B cell (primary cell): ENCODE data around the gene ZNF281. TPM values are rescaled to one million over a fixed set of nuclear protein-coding genes. Genes with fewer than 3 reads are reported as not detected.

ENCODE experiments used
- ATAC-seq: fragments of 200-7000 bp; cut with Tn5 transposase; one replicate; pipeline ENCODE4 v1.10.0; 2021; ENCODE audit warnings: low read depth, mild to moderate bottlenecking, moderate number of reproducible peaks, moderate library complexity
- CTCF ChIA-PET: fragments of 350-600 bp; sonication (Branson Sonifier 250); formaldehyde crosslinking; loops from one replicate; lab custom pipeline; 2021; ENCODE audit warnings: antibody characterized with exemption, inconsistent platforms; lab: Charles Lee
- POLR2A ChIA-PET: fragments of 350-600 bp; sonication (Branson Sonifier 250); formaldehyde crosslinking; loops from one replicate; lab custom pipeline; 2021; ENCODE audit warnings: antibody characterized with exemption; lab: Charles Lee
- DNase-seq: peaks from one replicate; pipeline ENCODE4 v3.0.0; 2013
- H2AFZ ChIP-seq: 2 replicates; pipeline ENCODE4 v1.6.1; 2012; ENCODE audit warnings: mild to moderate bottlenecking, low read depth, low read length; ENCODE audit not compliant: insufficient read depth, poor library complexity, severe bottlenecking
- H3K27ac ChIP-seq, 2 donors: 1 replicate in 1 of 2; 2 replicates in 1 of 2; pipeline ENCODE4 v1.5.1; 2012 to 2013; ENCODE audit warnings: low read length in 2 of 2, mild to moderate bottlenecking in 2 of 2, moderate library complexity in 1 of 2
- H3K27me3 ChIP-seq, 4 experiments: fragments of 200-600 bp in 1 of 4; sonication (generic) in 1 of 4; replicated peaks in 1 of 4; 1 replicate in 2 of 4; 2 replicates in 2 of 4; pipeline versions ENCODE4 v1.6.1 to v1.7.0; 2013 to 2016; ENCODE audit warnings: low read length in 3 of 4, mild to moderate bottlenecking in 2 of 4, mixed read lengths in 1 of 4, moderate library complexity in 1 of 4; ENCODE audit not compliant: insufficient read depth in 4 of 4, control insufficient read depth in 3 of 4; ENCODE audit errors: control extremely low read depth in 1 of 4
- H3K36me3 ChIP-seq, 2 experiments: replicated peaks in 1 of 2; 1 replicate in 1 of 2; 2 replicates in 1 of 2; pipeline versions ENCODE4 v1.6.1 to v1.7.1; 2013; ENCODE audit warnings: low read length in 1 of 2; ENCODE audit not compliant: insufficient read depth in 2 of 2, control insufficient read depth in 1 of 2; ENCODE audit errors: control extremely low read depth in 1 of 2, extremely low read depth in 1 of 2
- H3K4me1 ChIP-seq, 2 donors: fragments of 200-600 bp in 1 of 2; sonication (generic) in 1 of 2; 1 replicate in 1 of 2; 2 replicates in 1 of 2; pipeline versions ENCODE4 v1.5.1 to v1.6.1; 2013 to 2017; ENCODE audit warnings: low read length in 2 of 2; ENCODE audit not compliant: control insufficient read depth in 2 of 2, insufficient read depth in 2 of 2
- H3K4me2 ChIP-seq: replicated peaks from 2 replicates; pipeline ENCODE3; 2012; ENCODE audit warnings: mild to moderate bottlenecking, low read depth, low read length; ENCODE audit not compliant: poor library complexity, severe bottlenecking
- H3K4me3 ChIP-seq, 5 experiments: fragments of 200-600 bp in 1 of 5; sonication (generic) in 1 of 5; 1 replicate in 3 of 5; 2 replicates in 2 of 5; pipeline versions ENCODE4 v1.5.1 to v1.7.0; 2011 to 2016; ENCODE audit warnings: low read length in 4 of 5, mild to moderate bottlenecking in 4 of 5, low read depth in 2 of 5, control low read depth in 1 of 5, moderate library complexity in 1 of 5; ENCODE audit not compliant: insufficient read depth in 1 of 5; ENCODE audit errors: control extremely low read depth in 1 of 5, extremely low read depth in 1 of 5
- H3K79me2 ChIP-seq: fragments of 200-600 bp; sonication (generic); one replicate; pipeline ENCODE4 v1.6.0; 2016; ENCODE audit warnings: low read length; ENCODE audit not compliant: control insufficient read depth, insufficient read depth
- H3K9ac ChIP-seq: fragments of 200-600 bp; sonication (generic); 2 replicates; pipeline ENCODE4 v1.6.1; 2017; ENCODE audit warnings: mild to moderate bottlenecking, low read length, moderate library complexity
- H3K9me3 ChIP-seq, 3 donors: one replicate each; pipeline versions ENCODE4 v1.6.1 to v1.7.1; 2013; ENCODE audit warnings: low read length in 2 of 3; ENCODE audit not compliant: control insufficient read depth in 2 of 3, insufficient read depth in 1 of 3; ENCODE audit errors: control extremely low read depth in 1 of 3
- H4K20me1 ChIP-seq: 2 replicates; pipeline ENCODE4 v1.6.0; 2012; ENCODE audit warnings: mild to moderate bottlenecking, low read length; ENCODE audit not compliant: insufficient read depth, control insufficient read depth, poor library complexity, severe bottlenecking
- H3K27ac Mint-ChIP-seq: one replicate; pipeline ENCODE4 v1.8.0; 2021; ENCODE audit warnings: mixed read lengths
- H3K27me3 Mint-ChIP-seq: one replicate; pipeline ENCODE4 v1.8.0; 2021; ENCODE audit warnings: mixed read lengths
- H3K4me1 Mint-ChIP-seq: one replicate; pipeline ENCODE4 v1.8.0; 2021; ENCODE audit warnings: mixed read lengths
- H3K4me3 Mint-ChIP-seq: one replicate; pipeline ENCODE4 v1.8.0; 2021; ENCODE audit warnings: mixed read lengths
- H3K9me3 Mint-ChIP-seq: one replicate; pipeline ENCODE4 v1.8.0; 2022; ENCODE audit warnings: mixed read lengths; ENCODE audit not compliant: insufficient read depth
- EZH2 ChIP-seq: IDR thresholded peaks from 2 replicates; pipeline ENCODE4 v1.6.1; 2012; ENCODE audit warnings: borderline replicate concordance, low read depth, mild to moderate bottlenecking, moderate library complexity, low read length; ENCODE audit not compliant: insufficient read depth, poor library complexity, severe bottlenecking
- WGBS: methylation state at CpG from one replicate; pipeline ENCODE4 v1.1.5; 2013; ENCODE audit warnings: missing lambda C conversion rate; ENCODE audit not compliant: insufficient coverage; 5-methylcytosine and 5-hydroxymethylcytosine counted together
- intact Hi-C: fragments of 100-400 bp; cut with micrococcal nuclease; formaldehyde crosslinking; loops from one replicate; pipeline ENCODE4 v1.10.0; 2022
- polyA plus RNA-seq: library from polyadenylated mRNA; depleted of rRNA; stranded (reverse); fragments of >200 nt; gene quantifications from 2 replicates; pipeline ENCODE4 v1.2.3, GENCODE V29; 2012
- total RNA-seq, 2 donors: library from RNA; stranded (reverse); fragments of 120-200 nt in 1 of 2; gene quantifications; 1 replicate in 1 of 2; 2 replicates in 1 of 2; pipeline versions ENCODE4 v1.2.3 to v1.2.4, GENCODE V29; 2013 to 2022
- TF ChIP-seq, protein P1 (sequence below): fragments of 200-600 bp; IDR thresholded peaks from one replicate; pipeline ENCODE4 v1.8.0; 2022; ENCODE audit warnings: antibody characterized with exemption, mild to moderate bottlenecking

ZNF281 gene
- total and polyA plus RNA-seq, 2 donors (not counting 1 experiment from before 2014, with no cell fraction given), result 3.8 to 23.5 TPM

DNA sequence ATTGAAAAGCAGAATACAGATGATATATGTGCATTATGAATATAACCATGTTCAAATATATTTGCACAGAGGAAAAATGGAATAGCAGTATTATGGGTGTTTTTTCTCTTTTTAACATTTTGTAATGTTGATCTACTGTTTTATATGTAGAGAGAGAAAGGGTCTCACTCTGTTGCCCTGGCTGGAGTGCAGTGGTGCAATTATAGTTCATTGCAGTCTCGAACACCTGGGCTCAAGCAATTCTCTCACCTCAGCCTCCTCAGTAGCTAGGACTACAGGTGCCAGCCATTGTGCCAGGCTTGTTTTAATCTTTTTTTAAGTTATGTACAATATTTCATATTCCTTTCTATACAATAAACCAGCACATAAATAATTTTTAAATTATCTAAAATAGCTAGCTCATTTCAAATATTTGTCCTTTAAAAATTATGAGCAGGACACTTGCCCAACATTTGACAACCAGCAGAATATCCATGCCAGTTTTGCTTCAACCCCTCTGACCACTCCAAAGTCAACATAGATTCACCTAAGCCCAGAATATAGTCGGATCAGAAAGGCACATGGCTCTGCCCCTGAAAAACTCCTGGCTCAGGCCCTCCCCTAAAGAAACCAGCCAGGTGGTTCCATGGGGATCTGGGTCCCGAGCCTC is 29.8 kb downstream of the ZNF281 start:
- no peaks in the 10 kb centered on the region for H3K36me3 ChIP-seq
- no peaks in the 10 kb centered on the region for H3K79me2 ChIP-seq
- H2AFZ ChIP-seq, result no peak overlapping the region
- H3K4me1 ChIP-seq, result peaks cover 8 to 13% of the 10 kb centered on the region in 2 donors
- ATAC-seq (no peak), DNase-seq (no peak)
- POLR2A ChIA-PET, result no interaction called here
- Mint-ChIP-seq H3K9me3 (no peaks in the 10 kb centered on the region), H3K4me3 (no peak overlapping the region), H3K4me1 (peaks cover 31% of the 10 kb centered on the region), H3K27ac (no peak overlapping the region), H3K27me3 (no peaks in the 10 kb centered on the region)
- 78% methylated on average over 2 of the region's 3 CpGs for WGBS
- H3K27ac ChIP-seq, result no peak overlapping the region
- no peak overlapping the region for H3K9ac ChIP-seq
- no peak for TF ChIP-seq EZH2
- TF ChIP-seq, protein P1, sequence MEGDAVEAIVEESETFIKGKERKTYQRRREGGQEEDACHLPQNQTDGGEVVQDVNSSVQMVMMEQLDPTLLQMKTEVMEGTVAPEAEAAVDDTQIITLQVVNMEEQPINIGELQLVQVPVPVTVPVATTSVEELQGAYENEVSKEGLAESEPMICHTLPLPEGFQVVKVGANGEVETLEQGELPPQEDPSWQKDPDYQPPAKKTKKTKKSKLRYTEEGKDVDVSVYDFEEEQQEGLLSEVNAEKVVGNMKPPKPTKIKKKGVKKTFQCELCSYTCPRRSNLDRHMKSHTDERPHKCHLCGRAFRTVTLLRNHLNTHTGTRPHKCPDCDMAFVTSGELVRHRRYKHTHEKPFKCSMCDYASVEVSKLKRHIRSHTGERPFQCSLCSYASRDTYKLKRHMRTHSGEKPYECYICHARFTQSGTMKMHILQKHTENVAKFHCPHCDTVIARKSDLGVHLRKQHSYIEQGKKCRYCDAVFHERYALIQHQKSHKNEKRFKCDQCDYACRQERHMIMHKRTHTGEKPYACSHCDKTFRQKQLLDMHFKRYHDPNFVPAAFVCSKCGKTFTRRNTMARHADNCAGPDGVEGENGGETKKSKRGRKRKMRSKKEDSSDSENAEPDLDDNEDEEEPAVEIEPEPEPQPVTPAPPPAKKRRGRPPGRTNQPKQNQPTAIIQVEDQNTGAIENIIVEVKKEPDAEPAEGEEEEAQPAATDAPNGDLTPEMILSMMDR, result no peak
- no peak overlapping the region for H3K4me3 ChIP-seq
- no peaks in the 10 kb centered on the region for H3K9me3 ChIP-seq
- H4K20me1 ChIP-seq, result no peaks in the 10 kb centered on the region
- H3K4me2 ChIP-seq, result no peak overlapping the region
- CTCF ChIA-PET, result no interaction called here
- H3K27me3 ChIP-seq, result no peaks in the 10 kb centered on the region
- intact Hi-C loops, result no loop called here

- CTCF ChIA-PET, result interaction anchor here (0.6 kb wide), 1 partner anchor 119 kb away, joined by 3 read pairs; no protein-coding TSS in a partner anchor
- no peak overlapping the region for H3K4me3 Mint-ChIP-seq
Measured at GRCh38 chr1:200379432-200379757, 30.4 kb downstream of the ZNF281 start.

More at GRCh38 chr1:200379432-200379757, 30.4 kb downstream of the ZNF281 start:
- DNase-seq (no peak), ATAC-seq (no peak)
- no peak for TF ChIP-seq EZH2
- TF ChIP-seq, protein P1, result no peak
- Histone ChIP-seq H3K27me3 (no peaks in the 10 kb centered on the region), H3K36me3 (no peaks in the 10 kb centered on the region), H3K9ac (no peak overlapping the region), H2AFZ (no peak overlapping the region), H3K4me3 (no peak overlapping the region), H4K20me1 (no peaks in the 10 kb centered on the region), H3K4me2 (no peak overlapping the region), H3K4me1 (peaks cover 8 to 13% of the 10 kb centered on the region in 2 donors), H3K79me2 (no peaks in the 10 kb centered on the region), H3K27ac (no peak overlapping the region), H3K9me3 (no peaks in the 10 kb centered on the region)
- WGBS, result no CpG with 5 or more reads among the region's 1 CpG
- H3K27ac Mint-ChIP-seq, result no peak overlapping the region
- no peaks in the 10 kb centered on the region for H3K9me3 Mint-ChIP-seq
- no peaks in the 10 kb centered on the region for H3K27me3 Mint-ChIP-seq
- POLR2A ChIA-PET, result no interaction called here
- H3K4me1 Mint-ChIP-seq, result peaks cover 31% of the 10 kb centered on the region
- intact Hi-C loops, result no loop called here
